SU-DHL-6 (cell line): ENCODE results near the gene TMSB15C.

Source experiments
- H2AFZ ChIP-seq: fragments of 200-600 bp; sonication (generic); 2 replicates; pipeline ENCODE4 v1.6.1; 2014; ENCODE audit warnings: low read depth, mild to moderate bottlenecking, moderate library complexity, mixed read lengths, antibody characterized with exemption, low read length; ENCODE audit not compliant: severe bottlenecking
- H3F3A ChIP-seq: fragments of 200-600 bp; shearing (Covaris generic); 2 replicates; pipeline ENCODE4 v1.6.0; 2016; ENCODE audit warnings: antibody characterized with exemption, mild to moderate bottlenecking; ENCODE audit not compliant: insufficient read depth
- H3K27ac ChIP-seq: fragments of 200-600 bp; sonication (generic); 2 replicates; pipeline ENCODE4 v1.5.1; 2016; ENCODE audit warnings: low read depth, mild to moderate bottlenecking, low read length, moderate library complexity, mixed read lengths
- H3K27me3 ChIP-seq: fragments of 200-600 bp; sonication (generic), shearing (Covaris generic); 2 replicates; pipeline ENCODE4 v1.6.0; 2014; ENCODE audit warnings: mild to moderate bottlenecking, low read length
- H3K36me3 ChIP-seq: fragments of 200-600 bp; sonication (generic); 2 replicates; pipeline ENCODE4 v1.6.1; 2014; ENCODE audit warnings: mild to moderate bottlenecking, low read length, mixed read lengths
- H3K4me2 ChIP-seq: fragments of 300-600, 200-600 bp; shearing (Covaris generic), sonication (generic); 2 replicates; pipeline ENCODE4 v1.6.0; 2014; ENCODE audit warnings: low read length, low read depth, mild to moderate bottlenecking; ENCODE audit not compliant: poor library complexity, severe bottlenecking
- H3K4me3 ChIP-seq: fragments of 200-600 bp; sonication (generic); 2 replicates; pipeline ENCODE4 v1.5.1; 2014; ENCODE audit warnings: antibody characterized with exemption, low read length, mild to moderate bottlenecking, mixed read lengths; ENCODE audit not compliant: insufficient read depth, poor library complexity, severe bottlenecking
- H3K79me2 ChIP-seq: fragments of 200-600 bp; sonication (generic); 2 replicates; pipeline ENCODE4 v1.6.1; 2014; ENCODE audit warnings: mild to moderate bottlenecking, low read length, moderate library complexity; ENCODE audit not compliant: insufficient read depth
- H3K9ac ChIP-seq: fragments of 200-600 bp; sonication (generic); 2 replicates; pipeline ENCODE4 v1.7.0; 2014; ENCODE audit warnings: mild to moderate bottlenecking, low read length
- H3K9me2 ChIP-seq: fragments of 200-600 bp; sonication (generic); replicated peaks from 2 replicates; pipeline ENCODE4 v1.6.1; 2014; ENCODE audit warnings: low read length; ENCODE audit not compliant: insufficient read depth
- H3K9me3 ChIP-seq: fragments of 200-600 bp; sonication (generic); 2 replicates; pipeline ENCODE4 v1.6.1; 2014; ENCODE audit warnings: low read length, mixed read lengths; ENCODE audit not compliant: insufficient read depth
- H4K20me1 ChIP-seq: fragments of 200-600 bp; sonication (generic); 2 replicates; pipeline ENCODE4 v1.6.1; 2014; ENCODE audit warnings: low read depth, mild to moderate bottlenecking, antibody characterized with exemption, low read length, moderate library complexity, mixed read lengths
- EZH2phosphoT487 ChIP-seq: fragments of 200-600 bp; sonication (generic), shearing (Covaris generic); conservative IDR thresholded peaks from 2 replicates; pipeline ENCODE4 v1.6.1; 2018; ENCODE audit warnings: mild to moderate bottlenecking, antibody characterized with exemption, low read length, moderate library complexity, mixed read lengths
- TF ChIP-seq, protein P1 (sequence below): fragments of 200-600 bp; sonication (generic); IDR thresholded peaks from one replicate; pipeline ENCODE4 v1.5.1; 2017; ENCODE audit warnings: antibody characterized with exemption, mild to moderate bottlenecking, low read length, moderate library complexity; ENCODE audit not compliant: insufficient read depth, poor library complexity, severe bottlenecking

TMSB15C gene

DNA sequence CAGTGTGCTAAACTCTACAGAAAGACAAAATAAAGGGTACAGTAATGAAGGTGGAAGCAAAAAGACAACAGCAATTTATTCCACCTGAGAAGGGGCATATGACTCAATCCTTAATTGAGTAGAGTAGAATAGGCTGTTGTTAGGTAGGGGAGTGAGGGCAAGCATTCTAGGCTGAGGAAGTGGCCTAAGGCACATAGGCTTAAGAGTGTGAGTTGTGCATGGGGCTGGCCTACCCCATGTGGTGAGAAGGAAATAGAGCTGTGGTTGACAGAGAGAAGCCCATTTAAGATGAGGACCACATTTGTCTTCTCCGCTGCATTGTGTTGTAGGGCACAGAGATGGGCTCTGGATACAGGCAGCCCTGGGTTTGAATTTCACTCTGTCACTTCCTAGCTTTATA, 32.9 kb upstream of the TMSB15C start:
- TF ChIP-seq, protein P1, sequence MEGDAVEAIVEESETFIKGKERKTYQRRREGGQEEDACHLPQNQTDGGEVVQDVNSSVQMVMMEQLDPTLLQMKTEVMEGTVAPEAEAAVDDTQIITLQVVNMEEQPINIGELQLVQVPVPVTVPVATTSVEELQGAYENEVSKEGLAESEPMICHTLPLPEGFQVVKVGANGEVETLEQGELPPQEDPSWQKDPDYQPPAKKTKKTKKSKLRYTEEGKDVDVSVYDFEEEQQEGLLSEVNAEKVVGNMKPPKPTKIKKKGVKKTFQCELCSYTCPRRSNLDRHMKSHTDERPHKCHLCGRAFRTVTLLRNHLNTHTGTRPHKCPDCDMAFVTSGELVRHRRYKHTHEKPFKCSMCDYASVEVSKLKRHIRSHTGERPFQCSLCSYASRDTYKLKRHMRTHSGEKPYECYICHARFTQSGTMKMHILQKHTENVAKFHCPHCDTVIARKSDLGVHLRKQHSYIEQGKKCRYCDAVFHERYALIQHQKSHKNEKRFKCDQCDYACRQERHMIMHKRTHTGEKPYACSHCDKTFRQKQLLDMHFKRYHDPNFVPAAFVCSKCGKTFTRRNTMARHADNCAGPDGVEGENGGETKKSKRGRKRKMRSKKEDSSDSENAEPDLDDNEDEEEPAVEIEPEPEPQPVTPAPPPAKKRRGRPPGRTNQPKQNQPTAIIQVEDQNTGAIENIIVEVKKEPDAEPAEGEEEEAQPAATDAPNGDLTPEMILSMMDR = no peak
- TF ChIP-seq EZH2phosphoT487 = no peak
- no peaks in the 10 kb centered on the region for H3K79me2 ChIP-seq
- no peak overlapping the region for H3K4me2 ChIP-seq

DNA sequence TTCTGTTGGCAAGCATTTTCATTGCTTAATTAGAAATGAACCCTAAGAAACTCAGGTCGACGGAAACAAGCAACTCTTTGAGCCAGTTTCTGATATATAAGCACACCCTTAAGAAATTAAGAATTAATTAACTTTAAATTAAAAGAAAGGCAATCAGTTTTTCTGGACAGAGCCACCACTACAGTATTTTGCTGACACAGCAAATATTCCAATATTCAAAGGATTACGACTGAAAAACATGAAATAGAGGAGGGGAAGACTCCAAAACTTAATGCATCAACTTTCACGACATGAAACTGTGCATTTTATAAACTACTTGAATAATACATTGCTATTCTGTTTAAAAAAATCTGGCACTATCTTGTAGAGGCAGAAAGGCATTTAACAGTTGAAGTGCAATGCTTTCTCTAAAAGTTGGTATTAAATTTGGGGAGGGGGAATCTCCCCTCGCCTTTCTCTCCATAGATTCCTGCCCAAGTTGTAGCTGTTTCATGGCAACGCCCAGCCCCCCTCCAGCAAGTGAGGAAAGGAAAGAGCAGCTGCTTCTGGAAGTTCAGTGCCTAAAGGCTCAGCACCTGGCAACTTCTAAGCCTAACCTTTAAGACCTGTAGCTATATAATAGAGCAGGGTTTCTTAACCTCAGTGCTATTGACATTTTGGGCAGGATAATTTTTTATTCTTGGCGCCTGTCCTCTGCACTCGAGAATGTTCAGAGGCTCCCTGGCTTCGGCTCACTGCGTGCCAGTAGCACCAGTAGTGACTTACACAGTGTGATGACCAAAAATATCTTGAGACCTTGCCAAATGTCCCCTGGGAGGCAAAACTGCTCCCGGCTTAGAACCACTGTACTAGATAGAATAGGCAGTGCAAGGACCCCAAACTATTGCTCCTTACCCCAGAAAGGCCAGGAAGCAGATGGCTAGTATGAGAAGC, 29.6 kb upstream of the TMSB15C start:
- TF ChIP-seq, protein P1 = no peak
- no peak for TF ChIP-seq EZH2phosphoT487
- Histone ChIP-seq H3K79me2 (no peaks in the 10 kb centered on the region), H3F3A (no peaks in the 10 kb centered on the region), H3K4me3 (no peak overlapping the region), H3K27ac (no peak overlapping the region), H3K9me3 (no peaks in the 10 kb centered on the region), H3K4me2 (no peak overlapping the region), H4K20me1 (no peaks in the 10 kb centered on the region), H3K9me2 (no peaks in the 10 kb centered on the region), H2AFZ (no peak overlapping the region), H3K27me3 (no peaks in the 10 kb centered on the region), H3K9ac (no peak overlapping the region), H3K36me3 (no peaks in the 10 kb centered on the region)

More for the DNA sequence above, 32.9 kb upstream of the TMSB15C start:
- Histone ChIP-seq H3K9me2 (no peaks in the 10 kb centered on the region), H3F3A (no peaks in the 10 kb centered on the region), H4K20me1 (no peaks in the 10 kb centered on the region), H3K4me3 (no peak overlapping the region), H3K9ac (no peak overlapping the region), H3K9me3 (no peaks in the 10 kb centered on the region), H3K36me3 (no peaks in the 10 kb centered on the region), H3K27me3 (no peaks in the 10 kb centered on the region), H2AFZ (no peak overlapping the region), H3K27ac (no peak overlapping the region)

DNA sequence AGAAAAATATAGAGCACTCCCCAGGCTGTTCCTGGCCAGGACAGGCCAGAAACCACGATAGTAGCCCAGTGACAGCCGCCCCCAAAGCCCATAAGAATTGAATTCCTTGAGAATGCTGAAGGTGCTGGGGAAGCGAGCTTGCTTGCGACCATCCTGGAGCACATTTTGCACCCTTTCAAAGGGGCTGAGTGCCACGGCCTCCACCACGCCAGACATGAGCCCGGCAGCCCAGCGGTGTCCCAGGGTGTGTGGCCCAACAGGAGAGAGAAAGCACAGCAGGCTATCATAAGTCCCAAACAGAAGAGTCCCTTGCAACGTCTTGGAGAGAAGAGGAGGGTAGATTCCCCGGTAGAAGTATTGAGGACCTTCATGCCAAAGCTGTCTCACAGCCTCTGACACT, 28.6 kb upstream of the TMSB15C start:
- H2AFZ ChIP-seq = no peak overlapping the region
- H3K9me2 ChIP-seq = no peaks in the 10 kb centered on the region
- H3K4me2 ChIP-seq = no peak overlapping the region
- no peaks in the 10 kb centered on the region for H3F3A ChIP-seq
- TF ChIP-seq, protein P1 = no peak
- TF ChIP-seq EZH2phosphoT487 = no peak
- no peaks in the 10 kb centered on the region for H3K36me3 ChIP-seq
- H3K4me3 ChIP-seq = no peak overlapping the region
- H3K27ac ChIP-seq = no peak overlapping the region
- H3K9me3 ChIP-seq = no peaks in the 10 kb centered on the region
- no peaks in the 10 kb centered on the region for H4K20me1 ChIP-seq
- no peaks in the 10 kb centered on the region for H3K79me2 ChIP-seq
- no peaks in the 10 kb centered on the region for H3K27me3 ChIP-seq
- no peak overlapping the region for H3K9ac ChIP-seq
